CD14-positive monocyte (primary cell): ENCODE results near the gene ARHGAP12. TPM values are rescaled to one million over a fixed set of nuclear protein-coding genes. Genes with fewer than 3 reads are reported as not detected.

Source experiments
- DNase-seq, 3 donors: peaks; one replicate each; pipeline ENCODE4 v3.0.0-alpha.2; 2011 to 2022
- H2AFZ ChIP-seq: 2 replicates; pipeline ENCODE4 v1.6.0; 2012; ENCODE audit warnings: mild to moderate bottlenecking, low read depth, low read length, inconsistent platforms; ENCODE audit not compliant: insufficient read depth, poor library complexity, severe bottlenecking
- H3K27ac ChIP-seq, 2 donors: 1 replicate in 1 of 2; 2 replicates in 1 of 2; pipeline ENCODE4 v1.5.1; 2012 to 2013; ENCODE audit warnings: low read length in 2 of 2, control low read depth in 1 of 2, inconsistent platforms in 1 of 2, low read depth in 1 of 2, mild to moderate bottlenecking in 1 of 2
- H3K27me3 ChIP-seq, 2 donors: one replicate each; pipeline versions ENCODE4 v1.6.0 to v1.6.1; 2011 to 2013; ENCODE audit warnings: low read length in 2 of 2; ENCODE audit not compliant: control insufficient read depth in 2 of 2, insufficient read depth in 2 of 2
- H3K36me3 ChIP-seq, 2 donors: replicated peaks in 1 of 2; 1 replicate in 1 of 2; 2 replicates in 1 of 2; pipeline versions ENCODE4 v1.5.1 to v1.6.1; 2012 to 2013; ENCODE audit warnings: low read length in 2 of 2, control low read depth in 1 of 2, inconsistent platforms in 1 of 2, mild to moderate bottlenecking in 1 of 2; ENCODE audit not compliant: insufficient read depth in 2 of 2, control insufficient read depth in 1 of 2
- H3K4me1 ChIP-seq, 2 donors: 1 replicate in 1 of 2; 2 replicates in 1 of 2; pipeline versions ENCODE4 v1.5.1 to v1.6.1; 2012 to 2013; ENCODE audit warnings: low read length in 2 of 2, control low read depth in 1 of 2, inconsistent platforms in 1 of 2, mild to moderate bottlenecking in 1 of 2, moderate library complexity in 1 of 2; ENCODE audit not compliant: insufficient read depth in 2 of 2, control insufficient read depth in 1 of 2
- H3K4me2 ChIP-seq: replicated peaks from 2 replicates; pipeline ENCODE3; 2012; ENCODE audit warnings: low read length, moderate library complexity, mild to moderate bottlenecking; ENCODE audit not compliant: poor library complexity, severe bottlenecking; ENCODE audit errors: extremely low read depth
- H3K4me3 ChIP-seq, 3 experiments: fragments of 200-600 bp in 1 of 3; sonication (generic) in 1 of 3; replicated peaks in 1 of 3; 1 replicate in 2 of 3; 2 replicates in 1 of 3; pipeline ENCODE4 v1.5.1; 2011 to 2013; ENCODE audit warnings: low read length in 3 of 3, mild to moderate bottlenecking in 3 of 3, control low read depth in 2 of 3, low read depth in 2 of 3, inconsistent platforms in 1 of 3, moderate library complexity in 1 of 3
- H3K79me2 ChIP-seq: 2 replicates; pipeline ENCODE4 v1.6.0; 2012; ENCODE audit warnings: mild to moderate bottlenecking, control low read depth, inconsistent platforms, low read length, moderate library complexity; ENCODE audit not compliant: insufficient read depth
- H3K9ac ChIP-seq: 2 replicates; pipeline ENCODE4 v1.6.0; 2017; ENCODE audit warnings: low read length, mild to moderate bottlenecking; ENCODE audit not compliant: insufficient read depth, poor library complexity, severe bottlenecking
- H3K9me3 ChIP-seq, 2 donors: replicated peaks in 1 of 2; 1 replicate in 1 of 2; 2 replicates in 1 of 2; pipeline versions ENCODE4 v1.5.1 to v1.6.1; 2012 to 2013; ENCODE audit warnings: low read length in 2 of 2, control low read depth in 1 of 2; ENCODE audit not compliant: control insufficient read depth in 1 of 2, insufficient read depth in 1 of 2
- H4K20me1 ChIP-seq: 2 replicates; pipeline ENCODE4 v1.6.0; 2012; ENCODE audit warnings: mild to moderate bottlenecking, low read length, control low read depth, moderate library complexity; ENCODE audit not compliant: insufficient read depth
- H3K27ac Mint-ChIP-seq, 7 donors: one replicate each; pipeline ENCODE4 v1.8.0; 2020; ENCODE audit warnings: mild to moderate bottlenecking in 7 of 7, mixed read lengths in 7 of 7, moderate library complexity in 6 of 7, inconsistent platforms in 2 of 7
- H3K27me3 Mint-ChIP-seq, 3 donors: one replicate each; pipeline ENCODE4 v1.8.0; 2021 to 2022; ENCODE audit warnings: low read depth in 3 of 3, mild to moderate bottlenecking in 3 of 3, mixed read lengths in 3 of 3, moderate library complexity in 3 of 3, inconsistent platforms in 1 of 3
- H3K36me3 Mint-ChIP-seq, 2 donors: one replicate each; pipeline ENCODE4 v1.8.0; 2020; ENCODE audit warnings: mixed read lengths in 2 of 2, inconsistent platforms in 1 of 2, mild to moderate bottlenecking in 1 of 2
- H3K4me1 Mint-ChIP-seq: one replicate; pipeline ENCODE4 v1.8.0; 2020; ENCODE audit warnings: mild to moderate bottlenecking, mixed read lengths
- H3K4me3 Mint-ChIP-seq, 2 donors: one replicate each; pipeline ENCODE4 v1.8.0; 2020; ENCODE audit warnings: mild to moderate bottlenecking in 2 of 2, mixed read lengths in 2 of 2, moderate library complexity in 1 of 2
- H3K9me3 Mint-ChIP-seq, 7 donors: one replicate each; pipeline ENCODE4 v1.8.0; 2020 to 2022; ENCODE audit warnings: mixed read lengths in 7 of 7, mild to moderate bottlenecking in 6 of 7, moderate library complexity in 6 of 7, inconsistent platforms in 2 of 7
- CTCF ChIP-seq: fragments of 200-600 bp; IDR thresholded peaks from one replicate; pipeline ENCODE4 v1.8.0; 2022; ENCODE audit warnings: antibody characterized with exemption, mild to moderate bottlenecking
- WGBS: methylation state at CpG from one replicate; pipeline ENCODE4 v1.1.5; 2013; ENCODE audit warnings: missing lambda C conversion rate; ENCODE audit not compliant: insufficient coverage; 5-methylcytosine and 5-hydroxymethylcytosine counted together
- intact Hi-C, 2 donors: fragments of 100-400 bp; cut with micrococcal nuclease; formaldehyde crosslinking; loops; one replicate each; pipeline versions ENCODE4 v1.15.0 to v1.15.1; 2023
- polyA plus RNA-seq, 3 donors: library from polyadenylated mRNA; depleted of rRNA in 1 of 3; unstranded in 2 of 3; stranded (reverse) in 1 of 3; fragments of 300-500 nt in 2 of 3; fragments of >200 nt in 1 of 3; fragmentation: Illumina TruSeq in 2 of 3; gene quantifications; 1 replicate in 2 of 3; 2 replicates in 1 of 3; pipeline ENCODE4 v1.2.3, GENCODE V29; 2012 to 2021

ARHGAP12 gene
- polyA plus RNA-seq, 3 donors: 3.2 to 15.5 (median 4.7) TPM

- no peak for DNase-seq
- no peak overlapping the region for H3K27ac Mint-ChIP-seq
- H3K4me1 Mint-ChIP-seq: peaks cover 15% of the 10 kb centered on the region
- Histone ChIP-seq H3K27me3 (no peaks in the 10 kb centered on the region), H3K27ac (no peak overlapping the region), H3K9me3 (no peaks in the 10 kb centered on the region), H3K9ac (no peak overlapping the region), H3K79me2 (peaks cover 4% of the 10 kb centered on the region), H4K20me1 (peaks cover 10% of the 10 kb centered on the region), H3K4me2 (no peak overlapping the region), H3K4me1 (peaks cover 6 to 11% of the 10 kb centered on the region in 2 donors), H3K36me3 (no peaks in the 10 kb centered on the region), H3K4me3 (no peak overlapping the region), H2AFZ (no peak overlapping the region)
- H3K36me3 Mint-ChIP-seq: peaks cover 0 to 3% of the 10 kb centered on the region in 2 donors
- no peak overlapping the region for H3K4me3 Mint-ChIP-seq
- intact Hi-C loops: no loop called here
- no peaks in the 10 kb centered on the region for H3K27me3 Mint-ChIP-seq
- H3K9me3 Mint-ChIP-seq: no peaks in the 10 kb centered on the region
- no peak for TF ChIP-seq CTCF
Measured at GRCh38 chr10:31878486-31878885, 50.1 kb downstream of the ARHGAP12 start.

GRCh38 chr10:31876652-31877352 is 51.8 kb downstream of the ARHGAP12 start:
- no peaks in the 10 kb centered on the region for H3K9me3 ChIP-seq
- H3K4me3 ChIP-seq: no peak overlapping the region
- no peaks in the 10 kb centered on the region for H3K9me3 Mint-ChIP-seq
- intact Hi-C loops: no loop called here
- peaks cover 0 to 3% of the 10 kb centered on the region in 2 donors for H3K36me3 Mint-ChIP-seq
- TF ChIP-seq CTCF: no peak
- H3K27ac Mint-ChIP-seq: no peak overlapping the region
- H3K36me3 ChIP-seq: no peaks in the 10 kb centered on the region
- H3K4me1 ChIP-seq: peaks cover 5 to 6% of the 10 kb centered on the region in 2 donors
- H4K20me1 ChIP-seq: peaks cover 21% of the 10 kb centered on the region
- no peak overlapping the region for H3K9ac ChIP-seq
- no peak overlapping the region for H2AFZ ChIP-seq
- H3K4me1 Mint-ChIP-seq: peaks cover 8% of the 10 kb centered on the region
- no peak overlapping the region for H3K4me2 ChIP-seq
- WGBS: 100% methylated on average over 1 of the region's 6 CpGs
- H3K4me3 Mint-ChIP-seq: no peak overlapping the region
- H3K27ac ChIP-seq: no peak overlapping the region
- no peaks in the 10 kb centered on the region for H3K27me3 ChIP-seq
- DNase-seq: no peak
- no peaks in the 10 kb centered on the region for H3K27me3 Mint-ChIP-seq
- H3K79me2 ChIP-seq: peaks cover 11% of the 10 kb centered on the region
